SK-N-SH treated with all-trans-retinoic acid at 6 μM for 48 hours (cell line): Measurements from ENCODE around the gene FAM83E.

Experiments used
- CSRNP3 ChIP-seq: fragments of 250-450 bp; sonication (Bioruptor Pico); IDR thresholded peaks from 2 replicates; pipeline ENCODE4 v1.5.1; 2021; ENCODE audit warnings: mild to moderate bottlenecking, moderate library complexity
- RARB ChIP-seq: fragments of 250-450 bp; sonication (Bioruptor Pico); IDR thresholded peaks from 2 replicates; pipeline ENCODE4 v1.8.0; 2021; ENCODE audit warnings: mild to moderate bottlenecking, moderate library complexity
- TCF4 ChIP-seq: fragments of 250-450 bp; sonication (Bioruptor Pico); IDR thresholded peaks from 2 replicates; pipeline ENCODE4 v1.8.0; 2021; ENCODE audit warnings: mild to moderate bottlenecking, moderate library complexity, borderline replicate concordance
- ZNF8 ChIP-seq: fragments of 450-650 bp; formaldehyde crosslinking; IDR thresholded peaks from 2 replicates; pipeline ENCODE4 v1.5.0; 2020; ENCODE audit warnings: mild to moderate bottlenecking, moderate library complexity
- TF ChIP-seq, protein P1 (sequence below): fragments of 250-450 bp; sonication (Bioruptor Pico); IDR thresholded peaks from 2 replicates; pipeline ENCODE4 v1.8.0; 2020; ENCODE audit warnings: mild to moderate bottlenecking, moderate library complexity, borderline replicate concordance

DNA sequence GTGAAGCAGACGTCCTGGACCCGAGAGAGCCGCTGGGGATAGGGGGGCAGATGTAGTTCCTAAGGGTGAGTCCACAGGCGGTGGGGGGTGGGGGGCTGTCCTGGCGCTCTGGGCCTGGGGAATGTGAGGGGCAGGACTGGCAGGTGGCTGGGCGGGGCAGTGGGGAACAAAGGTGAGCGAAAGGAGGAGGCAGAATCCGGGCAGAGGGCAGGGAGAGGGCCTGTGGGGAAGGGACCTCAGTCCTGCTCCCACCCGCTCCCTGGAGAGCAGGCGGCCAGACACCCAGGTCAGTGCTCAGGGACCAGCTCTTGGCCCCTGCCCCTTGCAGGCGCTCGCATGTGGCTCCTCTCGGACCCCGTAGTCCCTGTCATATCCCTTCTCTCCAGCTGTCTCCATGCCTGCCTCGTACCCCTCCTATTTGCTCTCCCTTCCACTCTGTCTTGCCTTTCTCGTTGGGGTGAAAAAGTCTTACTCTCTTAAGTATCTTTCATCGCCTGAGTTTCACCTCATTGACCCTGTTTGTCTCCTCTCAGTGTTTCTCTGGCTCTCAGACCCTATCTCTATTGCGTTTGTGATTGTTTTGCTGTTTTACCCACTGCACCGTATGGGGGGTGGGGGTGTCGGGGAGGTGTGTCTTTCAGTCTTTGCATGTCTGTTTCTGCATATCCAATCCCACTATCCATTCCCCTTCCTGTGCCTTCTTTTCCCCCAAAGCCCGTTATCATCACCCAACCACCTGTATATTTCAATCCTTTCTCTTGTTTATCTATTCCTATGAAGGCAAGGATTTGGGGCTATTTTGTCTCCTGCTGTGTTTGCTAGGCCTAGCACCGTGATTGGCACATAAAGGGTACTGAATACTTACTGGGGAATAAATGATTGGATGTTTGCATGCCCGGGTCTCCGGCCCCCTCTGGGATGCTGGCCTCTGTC, 10.2 kb upstream of the FAM83E start:
- TF ChIP-seq, protein P1, sequence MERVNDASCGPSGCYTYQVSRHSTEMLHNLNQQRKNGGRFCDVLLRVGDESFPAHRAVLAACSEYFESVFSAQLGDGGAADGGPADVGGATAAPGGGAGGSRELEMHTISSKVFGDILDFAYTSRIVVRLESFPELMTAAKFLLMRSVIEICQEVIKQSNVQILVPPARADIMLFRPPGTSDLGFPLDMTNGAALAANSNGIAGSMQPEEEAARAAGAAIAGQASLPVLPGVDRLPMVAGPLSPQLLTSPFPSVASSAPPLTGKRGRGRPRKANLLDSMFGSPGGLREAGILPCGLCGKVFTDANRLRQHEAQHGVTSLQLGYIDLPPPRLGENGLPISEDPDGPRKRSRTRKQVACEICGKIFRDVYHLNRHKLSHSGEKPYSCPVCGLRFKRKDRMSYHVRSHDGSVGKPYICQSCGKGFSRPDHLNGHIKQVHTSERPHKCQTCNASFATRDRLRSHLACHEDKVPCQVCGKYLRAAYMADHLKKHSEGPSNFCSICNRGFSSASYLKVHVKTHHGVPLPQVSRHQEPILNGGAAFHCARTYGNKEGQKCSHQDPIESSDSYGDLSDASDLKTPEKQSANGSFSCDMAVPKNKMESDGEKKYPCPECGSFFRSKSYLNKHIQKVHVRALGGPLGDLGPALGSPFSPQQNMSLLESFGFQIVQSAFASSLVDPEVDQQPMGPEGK, result no peak
- TF ChIP-seq RARB (CRISPR knock-in tag), result no peak
- TF ChIP-seq TCF4 (CRISPR knock-in tag), result no peak
- TF ChIP-seq CSRNP3 (CRISPR knock-in tag), result no peak
- no peak for TF ChIP-seq ZNF8 (CRISPR knock-in tag)
